ENCODE data around the gene GOLGA8R.
"Not testable (repeated sequence)": the region's sequence is repeated elsewhere in the genome, so short reads cannot be mapped to it uniquely, and the experiment has no call there.

The GOLGA8R gene

GRCh38 chr15:30414160-30414559, at the start of gene GOLGA8R:
TSS of gene GOLGA8R (minus strand) at chr15:30414260. CDS start at chr15:30414162, 98 bp downstream.
- DNase-seq: not testable (repeated sequence)

GRCh38 chr15:30463849-30464248, 49.8 kb upstream of the GOLGA8R start:
- DNase-seq: not testable (repeated sequence)

- not testable (repeated sequence) for DNase-seq
These were observed 48.1 kb upstream of the GOLGA8R start for GRCh38 chr15:30462176-30462575.

- DNase-seq: not testable (repeated sequence)
These were observed 38.6 kb upstream of the GOLGA8R start for GRCh38 chr15:30452702-30453101.

- not testable (repeated sequence) for DNase-seq
These were observed 24.3 kb upstream of the GOLGA8R start for GRCh38 chr15:30438348-30438747.

GRCh38 chr15:30435878-30436277, 21.8 kb upstream of the GOLGA8R start:
- DNase-seq: not testable (repeated sequence)

GRCh38 chr15:30420723-30421122, 6.7 kb upstream of the GOLGA8R start:
- not testable (repeated sequence) for DNase-seq

GRCh38 chr15:30407636-30408035, 6.4 kb downstream of the GOLGA8R start:
- DNase-seq: not testable (repeated sequence)

GRCh38 chr15:30398988-30399387, 15.1 kb downstream of the GOLGA8R start:
- not testable (repeated sequence) for DNase-seq

GRCh38 chr15:30393664-30393991, 20.4 kb downstream of the GOLGA8R start:
- not testable (repeated sequence) for DNase-seq

- DNase-seq: not testable (repeated sequence)
These were observed 21.0 kb downstream of the GOLGA8R start, which contains the start of gene CHRFAM7A for GRCh38 chr15:30392766-30393663. TSS of gene CHRFAM7A (minus strand) at chr15:30393540. CDS start at chr15:30383351, 10,189 bp downstream.

GRCh38 chr15:30386318-30386887, 27.7 kb downstream of the GOLGA8R start:
- DNase-seq: not testable (repeated sequence)

- not testable (repeated sequence) for DNase-seq
These were observed 37.0 kb downstream of the GOLGA8R start for GRCh38 chr15:30377082-30377413.

- DNase-seq: not testable (repeated sequence)
These were observed 37.5 kb downstream of the GOLGA8R start for GRCh38 chr15:30376375-30377081.

GRCh38 chr15:30375872-30376271, 38.2 kb downstream of the GOLGA8R start:
- not testable (repeated sequence) for DNase-seq

- DNase-seq: not testable (repeated sequence)
These were observed 39.2 kb downstream of the GOLGA8R start for GRCh38 chr15:30374862-30375261.

- DNase-seq: not testable (repeated sequence)
These were observed 45.8 kb downstream of the GOLGA8R start for GRCh38 chr15:30368271-30368670.

GRCh38 chr15:30367246-30367645, 46.8 kb downstream of the GOLGA8R start:
- not testable (repeated sequence) for DNase-seq

- not testable (repeated sequence) for DNase-seq
These were observed 52.7 kb downstream of the GOLGA8R start for GRCh38 chr15:30361404-30361803.

GRCh38 chr15:30360990-30361389, 53.1 kb downstream of the GOLGA8R start:
- DNase-seq: not testable (repeated sequence)

- not testable (repeated sequence) for DNase-seq
These were observed 59.0 kb downstream of the GOLGA8R start for GRCh38 chr15:30355043-30355442.

Measured in NCI-H1105 treated with DMSO at 0.1 percent for 48 hours (cell line).